Hepatocyte (in vitro differentiated cells): ENCODE measurements around the gene SLC44A1. TPM values are rescaled to one million over a fixed set of nuclear protein-coding genes. Genes with fewer than 3 reads are reported as not detected.

Experiments used
- DNase-seq: peaks from one replicate; pipeline ENCODE4 v3.0.0-alpha.2; 2016; ENCODE audit warnings: low spot score
- H2AFZ ChIP-seq: fragments of 200-600 bp; sonication (generic); 2 replicates; pipeline ENCODE4 v1.6.0; 2016; ENCODE audit warnings: antibody characterized with exemption, mild to moderate bottlenecking
- H3K27ac ChIP-seq: fragments of 200-600 bp; sonication (generic); 2 replicates; pipeline ENCODE4 v1.5.1; 2016; ENCODE audit warnings: mild to moderate bottlenecking
- H3K27me3 ChIP-seq: fragments of 200-600 bp; sonication (generic); 2 replicates; pipeline ENCODE4 v1.6.1; 2016
- H3K36me3 ChIP-seq: fragments of 200-600 bp; sonication (generic); replicated peaks from 2 replicates; pipeline ENCODE4 v1.5.1; 2016; ENCODE audit warnings: low read depth; ENCODE audit not compliant: insufficient read depth
- H3K4me1 ChIP-seq: fragments of 200-600 bp; sonication (generic); 2 replicates; pipeline ENCODE4 v1.5.1; 2016; ENCODE audit warnings: mild to moderate bottlenecking, moderate library complexity; ENCODE audit not compliant: insufficient read depth
- H3K4me2 ChIP-seq: fragments of 200-600 bp; sonication (generic); 2 replicates; pipeline ENCODE4 v1.6.0; 2016
- H3K4me3 ChIP-seq: fragments of 200-600 bp; sonication (generic); 2 replicates; pipeline ENCODE4 v1.5.1; 2016; ENCODE audit warnings: mild to moderate bottlenecking
- H3K79me2 ChIP-seq: fragments of 200-600 bp; sonication (generic); 2 replicates; pipeline ENCODE4 v1.6.0; 2017; ENCODE audit warnings: mild to moderate bottlenecking
- H3K9me2 ChIP-seq: fragments of 200-600 bp; sonication (generic); replicated peaks from 2 replicates; pipeline ENCODE4 v1.6.0; 2017; ENCODE audit warnings: mild to moderate bottlenecking; ENCODE audit not compliant: insufficient read depth
- H3K9me3 ChIP-seq: fragments of 200-600 bp; sonication (generic); 2 replicates; pipeline ENCODE4 v1.5.1; 2016; ENCODE audit warnings: low read depth, mild to moderate bottlenecking
- H4K20me1 ChIP-seq: fragments of 200-600 bp; sonication (generic); 2 replicates; pipeline ENCODE4 v1.6.0; 2016; ENCODE audit warnings: mild to moderate bottlenecking; ENCODE audit not compliant: insufficient read depth, poor library complexity, severe bottlenecking
- EZH2 ChIP-seq: fragments of 200-600 bp; sonication (generic); IDR thresholded peaks from 2 replicates; pipeline ENCODE4 v1.6.1; 2016; ENCODE audit warnings: antibody characterized with exemption, mild to moderate bottlenecking, borderline replicate concordance
- EZH2phosphoT487 ChIP-seq: fragments of 200-600 bp; sonication (generic); IDR thresholded peaks from one replicate; pipeline ENCODE4 v1.6.1; 2018; ENCODE audit warnings: antibody characterized with exemption, mild to moderate bottlenecking, low read depth, moderate library complexity; ENCODE audit not compliant: unreplicated experiment, severe bottlenecking
- WGBS: methylation state at CpG from one replicate; pipeline ENCODE4 v1.1.6; 2016; ENCODE audit warnings: low lambda C conversion rate; ENCODE audit errors: missing lambda C conversion rate; 5-methylcytosine and 5-hydroxymethylcytosine counted together
- polyA plus RNA-seq: library from polyadenylated mRNA; unstranded; fragments of >200 nt; fragmentation: Nextera tagmentation; extraction: Ambion mirVana; gene quantifications from 2 replicates; pipeline ENCODE4 v1.2.1, GENCODE V29; 2016
- total RNA-seq: library from RNA; depleted of rRNA; stranded (reverse); fragments of >200 nt; gene quantifications from 2 replicates; pipeline ENCODE4 v1.2.3, GENCODE V29; 2014
- TF ChIP-seq, protein P1 (sequence below): fragments of 200-600 bp; sonication (generic); IDR thresholded peaks from 2 replicates; pipeline ENCODE4 v1.5.1; 2016; ENCODE audit warnings: antibody characterized with exemption, mild to moderate bottlenecking; ENCODE audit not compliant: poor library complexity

SLC44A1 gene
- total and polyA plus RNA-seq, 2 experiments from 2014 or later = 31.3 to 64.9 TPM

DNA sequence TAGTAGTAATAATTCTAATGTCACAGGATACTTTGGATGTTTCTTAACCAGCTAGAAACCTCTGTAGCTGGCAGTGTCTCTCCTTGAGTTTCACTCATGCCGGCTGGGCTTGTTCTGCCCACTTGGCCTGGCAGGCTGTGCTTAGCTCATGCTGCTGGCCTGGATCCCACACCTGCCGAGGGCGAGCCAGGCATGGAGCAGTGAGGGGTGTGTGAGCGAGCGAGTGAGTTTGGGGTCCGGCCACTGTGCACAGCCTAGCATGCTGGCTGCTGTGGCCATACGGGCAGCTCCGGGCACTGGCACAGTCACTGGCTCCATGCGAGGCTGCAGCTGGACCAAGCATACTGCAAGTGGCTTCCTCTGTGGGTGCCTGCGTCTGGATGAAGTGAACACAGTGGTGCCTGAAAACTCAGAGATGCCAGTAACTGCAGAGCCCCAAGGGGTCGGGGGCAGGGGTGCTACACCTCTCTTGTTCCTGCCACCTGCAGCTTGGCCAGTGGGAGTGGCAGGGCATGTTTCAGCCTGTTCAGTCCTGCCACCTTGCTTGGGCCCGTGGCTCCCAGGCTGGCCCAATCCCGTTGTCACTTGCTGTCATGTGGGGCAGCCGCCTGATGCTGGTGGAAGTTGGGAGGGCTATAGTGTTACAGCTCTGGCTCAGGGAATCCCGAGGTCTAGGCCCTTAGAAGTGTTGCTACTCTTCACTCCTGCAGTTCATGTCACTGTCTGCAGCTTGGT, 213.3 kb downstream of the SLC44A1 start:
- Histone ChIP-seq H3K79me2 (peaks cover 87% of the 10 kb centered on the region), H3K4me3 (no peak overlapping the region), H3K4me2 (no peak overlapping the region), H3K4me1 (peaks cover 8% of the 10 kb centered on the region), H3K36me3 (no peaks in the 10 kb centered on the region), H3K27me3 (no peaks in the 10 kb centered on the region), H3K9me3 (no peaks in the 10 kb centered on the region), H3K27ac (no peak overlapping the region), H4K20me1 (peaks cover 6% of the 10 kb centered on the region), H2AFZ (no peak overlapping the region), H3K9me2 (no peaks in the 10 kb centered on the region)
- DNase-seq = no peak
- TF ChIP-seq EZH2 (no peak), EZH2phosphoT487 (no peak)
- TF ChIP-seq, protein P1, sequence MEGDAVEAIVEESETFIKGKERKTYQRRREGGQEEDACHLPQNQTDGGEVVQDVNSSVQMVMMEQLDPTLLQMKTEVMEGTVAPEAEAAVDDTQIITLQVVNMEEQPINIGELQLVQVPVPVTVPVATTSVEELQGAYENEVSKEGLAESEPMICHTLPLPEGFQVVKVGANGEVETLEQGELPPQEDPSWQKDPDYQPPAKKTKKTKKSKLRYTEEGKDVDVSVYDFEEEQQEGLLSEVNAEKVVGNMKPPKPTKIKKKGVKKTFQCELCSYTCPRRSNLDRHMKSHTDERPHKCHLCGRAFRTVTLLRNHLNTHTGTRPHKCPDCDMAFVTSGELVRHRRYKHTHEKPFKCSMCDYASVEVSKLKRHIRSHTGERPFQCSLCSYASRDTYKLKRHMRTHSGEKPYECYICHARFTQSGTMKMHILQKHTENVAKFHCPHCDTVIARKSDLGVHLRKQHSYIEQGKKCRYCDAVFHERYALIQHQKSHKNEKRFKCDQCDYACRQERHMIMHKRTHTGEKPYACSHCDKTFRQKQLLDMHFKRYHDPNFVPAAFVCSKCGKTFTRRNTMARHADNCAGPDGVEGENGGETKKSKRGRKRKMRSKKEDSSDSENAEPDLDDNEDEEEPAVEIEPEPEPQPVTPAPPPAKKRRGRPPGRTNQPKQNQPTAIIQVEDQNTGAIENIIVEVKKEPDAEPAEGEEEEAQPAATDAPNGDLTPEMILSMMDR = no peak
- 95% methylated on average over 15 of the region's 15 CpGs for WGBS

DNA sequence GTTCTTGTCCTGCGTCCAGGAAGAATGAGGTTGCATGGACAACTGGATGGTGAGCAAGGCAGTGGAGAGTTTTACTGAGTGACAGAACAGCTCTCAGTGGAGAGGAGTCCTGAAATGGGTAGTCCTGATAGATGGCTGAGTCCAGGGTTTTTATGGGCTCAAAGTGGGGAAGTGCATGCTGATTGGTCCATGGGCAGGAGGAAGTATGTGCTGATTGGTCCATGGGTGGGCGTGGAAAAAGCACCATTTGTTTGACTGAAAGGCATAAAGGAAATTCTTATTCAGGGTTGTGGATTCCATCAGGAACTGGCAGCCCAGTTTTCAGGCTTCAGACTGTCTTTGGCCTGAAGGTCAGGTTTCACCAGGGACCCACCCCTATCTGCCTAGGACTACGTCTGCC, 214.0 kb downstream of the SLC44A1 start:
- Histone ChIP-seq H2AFZ (no peak overlapping the region), H3K27me3 (no peaks in the 10 kb centered on the region), H3K4me3 (no peak overlapping the region), H3K36me3 (no peaks in the 10 kb centered on the region), H3K9me3 (no peaks in the 10 kb centered on the region), H3K4me1 (peaks cover 8% of the 10 kb centered on the region), H3K27ac (no peak overlapping the region), H3K79me2 (peaks cover 89% of the 10 kb centered on the region), H3K4me2 (no peak overlapping the region), H4K20me1 (peaks cover 6% of the 10 kb centered on the region), H3K9me2 (no peaks in the 10 kb centered on the region)
- DNase-seq = no peak
- TF ChIP-seq, protein P1 = no peak
- TF ChIP-seq EZH2 (no peak), EZH2phosphoT487 (no peak)
- WGBS = 89% methylated on average over 3 of the region's 3 CpGs

DNA sequence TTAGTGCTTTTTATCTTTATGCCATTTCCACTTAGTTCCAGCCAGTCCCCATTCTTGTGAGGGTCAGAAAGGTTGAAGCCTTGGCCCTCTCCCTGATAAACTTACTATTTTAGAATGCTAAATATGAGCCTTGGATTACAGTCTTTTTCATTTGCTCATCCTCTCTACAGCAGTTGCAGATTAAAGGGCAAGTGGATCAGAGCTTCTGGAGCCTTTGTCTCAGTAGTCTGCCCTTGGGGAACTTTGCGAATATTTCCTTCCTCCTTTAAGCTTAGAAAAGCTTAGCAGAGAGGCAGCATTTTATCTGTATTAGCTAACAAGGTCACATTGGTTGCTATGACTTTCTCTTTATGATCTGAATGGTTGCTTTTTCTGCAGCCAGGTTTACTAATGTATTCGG, 214.9 kb downstream of the SLC44A1 start:
- peaks cover 6% of the 10 kb centered on the region for H4K20me1 ChIP-seq
- 43% methylated on average over 2 of the region's 2 CpGs for WGBS
- peak overlapping the region; percentile 2 for H3K4me2 ChIP-seq
- no peaks in the 10 kb centered on the region for H3K9me2 ChIP-seq
- no peak overlapping the region for H2AFZ ChIP-seq
- no peaks in the 10 kb centered on the region for H3K27me3 ChIP-seq
- H3K27ac ChIP-seq = peak overlapping the region; percentile 29
- H3K9me3 ChIP-seq = no peaks in the 10 kb centered on the region
- H3K4me3 ChIP-seq = no peak overlapping the region
- TF ChIP-seq EZH2phosphoT487 (no peak), EZH2 (no peak)
- TF ChIP-seq, protein P1 = no peak
- H3K4me1 ChIP-seq = peaks cover 8% of the 10 kb centered on the region
- peak; percentile 11 for DNase-seq
- peaks cover 89% of the 10 kb centered on the region for H3K79me2 ChIP-seq
- no peaks in the 10 kb centered on the region for H3K36me3 ChIP-seq
